GM21619 (cell line): ENCODE data around the gene TLR8.
"Not testable (repeated sequence)": the region's sequence is repeated elsewhere in the genome, so short reads cannot be mapped to it uniquely, and the experiment has no call there.

Experiments
- ATAC-seq: cut with Tn5 transposase; IDR thresholded peaks from one replicate; pipeline ENCODE4 v1.9.1; 2021; ENCODE audit not compliant: unreplicated experiment

TLR8 gene

GRCh38 chrX:12944452-12944851, 38.0 kb downstream of the TLR8 start:
- not testable (repeated sequence) for ATAC-seq

- no peak for ATAC-seq
These were observed 39.1 kb downstream of the TLR8 start for GRCh38 chrX:12945494-12945893.

- ATAC-seq: no peak
These were observed 40.0 kb downstream of the TLR8 start for GRCh38 chrX:12946406-12946805.

GRCh38 chrX:12946838-12947544, 40.6 kb downstream of the TLR8 start:
- ATAC-seq: no peak

- no peak for ATAC-seq
These were observed 41.3 kb downstream of the TLR8 start for GRCh38 chrX:12947545-12948235.

- ATAC-seq: no peak
These were observed 42.1 kb downstream of the TLR8 start for GRCh38 chrX:12948495-12948894.

GRCh38 chrX:12949205-12949926, 42.9 kb downstream of the TLR8 start:
- ATAC-seq: no peak

- ATAC-seq: peak; percentile 51
These were observed 43.7 kb downstream of the TLR8 start for GRCh38 chrX:12949927-12950656.

- ATAC-seq: peak; percentile 64
These were observed 44.6 kb downstream of the TLR8 start for GRCh38 chrX:12950851-12951594.

- no peak for ATAC-seq
These were observed 45.2 kb downstream of the TLR8 start for GRCh38 chrX:12951595-12951975.

- no peak for ATAC-seq
These were observed 47.0 kb downstream of the TLR8 start for GRCh38 chrX:12953420-12953819.

GRCh38 chrX:12954376-12954775, 48.0 kb downstream of the TLR8 start:
- no peak for ATAC-seq

- no peak for ATAC-seq
These were observed 48.6 kb downstream of the TLR8 start for GRCh38 chrX:12954981-12955380.

GRCh38 chrX:12955882-12956703, 49.7 kb downstream of the TLR8 start:
- ATAC-seq: peak; percentile 42

- peak; percentile 54 for ATAC-seq
These were observed 50.5 kb downstream of the TLR8 start for GRCh38 chrX:12956704-12957534.

- no peak for ATAC-seq
These were observed 51.6 kb downstream of the TLR8 start for GRCh38 chrX:12958059-12958458.

- ATAC-seq: no peak
These were observed 52.0 kb downstream of the TLR8 start for GRCh38 chrX:12958461-12958860.

- no peak for ATAC-seq
These were observed 54.8 kb downstream of the TLR8 start for GRCh38 chrX:12961196-12961718.
